ENCODE data around the gene PCSK5. TPM values are rescaled to one million over a fixed set of nuclear protein-coding genes. Genes with fewer than 3 reads are reported as not detected.
A peak's percentile ranks its signal among the peaks of the same experiment; 100 is the strongest.

The PCSK5 gene
- total and polyA plus RNA-seq, 8 donors: 0.99 to 10.3 (median 4.4) TPM

GRCh38 chr9:76103531-76104315 is 213.2 kb downstream of the PCSK5 start:
- WGBS, 2 donors: 78 to 79% methylated on average over 6 of the region's 6 CpGs
- TF ChIP-seq CTCF (IDR thresholded peaks at IDR 0.05): no peak
- Histone ChIP-seq H3K4me3 (no peak overlapping the region), H3K4me1 (no peaks in the 10 kb centered on the region), H3K9me3 (no peaks in the 10 kb centered on the region), H3K36me3 (no peaks in the 10 kb centered on the region), H3K27me3 (no peaks in the 10 kb centered on the region), H3K27ac (no peak overlapping the region)
- intact Hi-C loops (cut with DNase I): no loop called here
- DNase-seq: no peak
- no peak for FAIRE-seq
- ATAC-seq: no peak

- ATAC-seq (peak in 1 of 4 donors; percentile 38), FAIRE-seq (no peak), DNase-seq (no peak)
- no peaks in the 10 kb centered on the region for H3K4me1 ChIP-seq
- intact Hi-C loops (cut with DNase I): no loop called here
- WGBS, 2 donors: 88 to 90% methylated on average over 4 of the region's 4 CpGs
- no peak for TF ChIP-seq CTCF (IDR thresholded peaks at IDR 0.05)
- H3K36me3 ChIP-seq: no peaks in the 10 kb centered on the region
- H3K27ac ChIP-seq: no peak overlapping the region
- H3K27me3 ChIP-seq: no peaks in the 10 kb centered on the region
- H3K9me3 ChIP-seq: no peaks in the 10 kb centered on the region
- H3K4me3 ChIP-seq: no peak overlapping the region
Measured at GRCh38 chr9:76107482-76107881, 217.0 kb downstream of the PCSK5 start.

GRCh38 chr9:76109953-76110352 is 219.5 kb downstream of the PCSK5 start:
- Histone ChIP-seq H3K4me1 (no peaks in the 10 kb centered on the region), H3K9me3 (no peaks in the 10 kb centered on the region), H3K27ac (no peak overlapping the region), H3K36me3 (no peaks in the 10 kb centered on the region), H3K4me3 (no peak overlapping the region), H3K27me3 (no peaks in the 10 kb centered on the region)
- 92 to 97% methylated on average over 2 of the region's 2 CpGs for WGBS, 2 donors
- intact Hi-C loops (cut with DNase I): no loop called here
- ATAC-seq (peak in 1 of 4 donors; percentile 29), FAIRE-seq (no peak), DNase-seq (no peak)
- TF ChIP-seq CTCF (IDR thresholded peaks at IDR 0.05): no peak

GRCh38 chr9:76112151-76112550 is 221.7 kb downstream of the PCSK5 start:
- Histone ChIP-seq H3K36me3 (no peaks in the 10 kb centered on the region), H3K4me3 (no peak overlapping the region), H3K27me3 (no peaks in the 10 kb centered on the region), H3K27ac (no peak overlapping the region), H3K9me3 (no peaks in the 10 kb centered on the region), H3K4me1 (no peaks in the 10 kb centered on the region)
- WGBS, 2 donors: 74 to 95% methylated on average over 2 of the region's 2 CpGs
- DNase-seq (no peak), ATAC-seq (no peak), FAIRE-seq (no peak)
- no peak for TF ChIP-seq CTCF (IDR thresholded peaks at IDR 0.05)
- intact Hi-C loops (cut with DNase I): no loop called here

- no peak for TF ChIP-seq CTCF (IDR thresholded peaks at IDR 0.05)
- intact Hi-C loops (cut with DNase I): no loop called here
- H3K36me3 ChIP-seq: no peaks in the 10 kb centered on the region
- H3K27ac ChIP-seq: no peak overlapping the region
- FAIRE-seq: no peak
- ATAC-seq: no peak
- no peak overlapping the region for H3K4me3 ChIP-seq
- H3K9me3 ChIP-seq: no peaks in the 10 kb centered on the region
- DNase-seq: no peak
- WGBS, 2 donors: 89 to 99% methylated on average over 3 of the region's 3 CpGs
- no peaks in the 10 kb centered on the region for H3K27me3 ChIP-seq
- H3K4me1 ChIP-seq: no peaks in the 10 kb centered on the region
Measured at GRCh38 chr9:76114144-76114543, 223.7 kb downstream of the PCSK5 start.

Data from pancreas (tissue), 10 donors.